Measurements from ENCODE around the gene NHSL1. TPM values are rescaled to one million over a fixed set of nuclear protein-coding genes. Genes with fewer than 3 reads are reported as not detected.

NHSL1 gene
- total RNA-seq, 1 donor from 2014 or later = 23.4 TPM

DNA sequence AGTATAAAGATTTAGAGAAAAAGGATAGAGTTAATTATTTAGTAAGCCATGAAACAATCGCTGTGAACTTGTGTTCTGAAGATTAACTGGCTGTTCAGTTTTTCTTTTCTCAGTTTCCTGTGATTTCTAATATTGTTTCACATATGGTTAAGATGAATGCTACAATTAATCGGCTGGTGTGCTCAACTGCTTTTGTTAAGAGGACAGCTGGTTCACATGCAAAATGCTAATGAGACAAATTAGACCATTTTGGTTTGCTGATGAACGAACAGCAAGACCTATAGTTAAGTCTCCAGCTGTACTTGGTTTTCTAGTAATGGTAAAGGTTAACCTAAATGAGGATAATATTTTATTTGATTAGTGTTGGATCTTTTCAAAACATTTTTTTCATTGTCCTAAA, 10.8 kb upstream of the NHSL1 start:
- no peak for DNase-seq (ENCODE audit: low spot score)
- Mint-ChIP-seq H3K4me3 (ENCODE audit: unreplicated experiment) (no peak overlapping the region), H3K9me3 (ENCODE audit: low read depth) (no peaks in the 10 kb centered on the region), H3K4me1 (ENCODE audit: low read depth) (peaks cover 5% of the 10 kb centered on the region), H3K36me3 (ENCODE audit: low read depth) (no peaks in the 10 kb centered on the region), H3K27me3 (ENCODE audit: low read depth) (no peaks in the 10 kb centered on the region), H3K27ac (ENCODE audit: unreplicated experiment) (no peak overlapping the region)
- no peak for TF ChIP-seq CTCF (IDR thresholded peaks at IDR 0.05)

DNA sequence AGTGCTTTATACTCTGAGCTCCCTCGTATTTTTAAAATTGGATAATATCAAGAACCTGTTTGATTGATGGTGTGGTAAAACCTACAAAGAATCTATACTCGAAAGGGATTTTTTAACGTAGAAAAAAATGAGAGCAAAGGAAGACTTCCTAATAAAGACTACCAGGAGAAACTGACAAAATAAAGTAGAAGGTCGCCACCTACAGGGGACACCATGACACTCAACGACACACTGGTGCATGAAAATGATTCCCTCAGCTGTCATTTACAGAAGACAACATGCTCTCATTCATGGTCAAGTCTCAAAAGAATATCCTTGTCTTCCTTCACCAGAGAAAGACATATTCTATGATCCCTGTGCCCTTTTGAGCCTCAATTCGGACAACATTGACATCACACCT, 10.1 kb upstream of the NHSL1 start:
- Mint-ChIP-seq H3K27me3 (ENCODE audit: low read depth) (no peaks in the 10 kb centered on the region), H3K4me1 (ENCODE audit: low read depth) (peaks cover 6% of the 10 kb centered on the region), H3K27ac (ENCODE audit: unreplicated experiment) (no peak overlapping the region), H3K4me3 (ENCODE audit: unreplicated experiment) (no peak overlapping the region), H3K36me3 (ENCODE audit: low read depth) (no peaks in the 10 kb centered on the region), H3K9me3 (ENCODE audit: low read depth) (no peaks in the 10 kb centered on the region)
- no peak for DNase-seq (ENCODE audit: low spot score)
- peak; percentile 80 for TF ChIP-seq CTCF (IDR thresholded peaks at IDR 0.05)

GRCh38 chr6:138508676-138508988, 9.3 kb upstream of the NHSL1 start:
- no peak for DNase-seq (ENCODE audit: low spot score)
- Mint-ChIP-seq H3K27ac (ENCODE audit: unreplicated experiment) (no peak overlapping the region), H3K27me3 (ENCODE audit: low read depth) (no peaks in the 10 kb centered on the region), H3K36me3 (ENCODE audit: low read depth) (no peaks in the 10 kb centered on the region), H3K4me1 (ENCODE audit: low read depth) (peaks cover 10% of the 10 kb centered on the region), H3K9me3 (ENCODE audit: low read depth) (no peaks in the 10 kb centered on the region), H3K4me3 (ENCODE audit: unreplicated experiment) (no peak overlapping the region)
- TF ChIP-seq CTCF (IDR thresholded peaks at IDR 0.05) = no peak

- H3K4me1 Mint-ChIP-seq (ENCODE audit: low read depth) = peaks cover 10% of the 10 kb centered on the region
- no peak overlapping the region for H3K27ac Mint-ChIP-seq (ENCODE audit: unreplicated experiment)
- H3K27me3 Mint-ChIP-seq (ENCODE audit: low read depth) = no peaks in the 10 kb centered on the region
- H3K4me3 Mint-ChIP-seq (ENCODE audit: unreplicated experiment) = no peak overlapping the region
- TF ChIP-seq CTCF (IDR thresholded peaks at IDR 0.05) = no peak
- DNase-seq (ENCODE audit: low spot score) = no peak
- no peaks in the 10 kb centered on the region for H3K9me3 Mint-ChIP-seq (ENCODE audit: low read depth)
- no peaks in the 10 kb centered on the region for H3K36me3 Mint-ChIP-seq (ENCODE audit: low read depth)
Observed at GRCh38 chr6:138507977-138508675, 8.8 kb upstream of the NHSL1 start.

DNA sequence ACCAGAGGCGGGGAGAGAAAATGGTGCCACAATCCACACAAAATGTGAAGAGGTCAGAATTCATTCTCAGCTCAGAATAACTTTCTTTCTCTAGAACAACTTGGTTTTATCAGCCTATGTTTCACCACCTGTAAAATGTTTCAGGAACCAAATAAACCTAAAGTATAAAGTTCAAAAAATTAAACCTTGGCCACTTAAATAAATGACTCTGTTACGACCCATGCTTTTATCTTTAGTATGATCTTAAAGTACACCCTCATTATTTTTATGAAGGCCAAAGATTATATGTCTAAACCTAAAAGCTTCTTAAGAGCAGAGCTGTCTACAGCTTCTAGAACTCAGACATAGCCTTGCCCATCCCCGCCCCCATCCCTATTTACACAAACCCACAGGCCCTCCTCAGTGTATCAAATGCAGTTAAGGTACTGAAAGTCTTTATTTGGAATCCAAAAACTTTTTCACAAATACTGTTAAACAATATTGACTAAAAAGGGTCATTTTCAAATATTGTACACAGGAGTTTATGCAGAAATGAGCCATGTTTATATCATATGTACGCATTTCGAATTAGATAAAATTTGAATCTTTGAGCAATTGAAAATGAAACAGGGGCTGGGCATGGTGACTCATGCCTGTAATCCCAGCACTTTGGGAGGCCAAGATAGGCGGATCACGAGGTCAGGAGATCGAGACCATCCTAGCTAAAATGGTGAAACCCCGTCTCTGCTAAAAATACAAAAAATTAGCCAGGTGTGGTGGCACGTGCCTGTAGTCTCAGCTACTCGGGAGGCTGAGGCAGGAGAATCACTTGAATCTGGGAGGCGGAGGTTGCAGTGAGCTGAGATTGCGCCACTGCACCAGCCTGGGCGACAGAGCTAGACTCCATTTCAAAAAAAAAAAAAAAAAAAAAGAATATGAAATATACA, 5.7 kb upstream of the NHSL1 start:
- DNase-seq (ENCODE audit: low spot score) = no peak
- Mint-ChIP-seq H3K4me1 (ENCODE audit: low read depth) (peaks cover 14% of the 10 kb centered on the region), H3K27me3 (ENCODE audit: low read depth) (no peaks in the 10 kb centered on the region), H3K9me3 (ENCODE audit: low read depth) (no peaks in the 10 kb centered on the region), H3K4me3 (ENCODE audit: unreplicated experiment) (no peak overlapping the region), H3K36me3 (ENCODE audit: low read depth) (no peaks in the 10 kb centered on the region), H3K27ac (ENCODE audit: unreplicated experiment) (no peak overlapping the region)
- TF ChIP-seq CTCF (IDR thresholded peaks at IDR 0.05) = no peak

Measured in chondrocyte (in vitro differentiated cells).